HFFc6 (cell line): ENCODE data around the gene C11orf58. TPM values are rescaled to one million over a fixed set of nuclear protein-coding genes. Genes with fewer than 3 reads are reported as not detected.

Experiments used
- DNase-seq: peaks from one replicate; pipeline ENCODE4 v3.0.0-alpha.2; 2018
- H3K27ac Mint-ChIP-seq: 2 replicates; pipeline ENCODE4 v1.8.0; 2020; ENCODE audit warnings: mild to moderate bottlenecking, mixed read lengths
- H3K27me3 Mint-ChIP-seq: 2 replicates; pipeline ENCODE4 v1.8.0; 2021; ENCODE audit warnings: mild to moderate bottlenecking, moderate library complexity, mixed read lengths; ENCODE audit not compliant: insufficient read depth
- H3K36me3 Mint-ChIP-seq: 2 replicates; pipeline ENCODE4 v1.8.0; 2021; ENCODE audit warnings: low read depth, mixed read lengths
- H3K4me1 Mint-ChIP-seq: 2 replicates; pipeline ENCODE4 v1.8.0; 2020; ENCODE audit warnings: low read depth, mixed read lengths
- H3K4me3 Mint-ChIP-seq: 2 replicates; pipeline ENCODE4 v1.8.0; 2020; ENCODE audit warnings: mild to moderate bottlenecking, moderate library complexity, mixed read lengths
- H3K9me3 Mint-ChIP-seq: 2 replicates; pipeline ENCODE4 v1.8.0; 2020; ENCODE audit warnings: mild to moderate bottlenecking, mixed read lengths
- CTCF ChIP-seq: fragments of 200-600 bp; sonication (generic); IDR thresholded peaks from 2 replicates; pipeline ENCODE4 v1.5.0; 2021; ENCODE audit warnings: antibody characterized with exemption, mild to moderate bottlenecking
- total RNA-seq, 6 experiments: library from RNA; stranded (reverse); fragmentation: NEBNext Ultra II Directional; extraction: Animal tissue kit (Norgen Biotek cat#: 25700); gene quantifications; 2 replicates in 1 of 6; 3 replicates in 5 of 6; pipeline ENCODE4 v1.2.3, GENCODE V29; 2021

C11orf58 gene
- total RNA-seq, 6 experiments from 2014 or later, result 107 to 166 (median 144) TPM

- H3K4me1 Mint-ChIP-seq, result no peaks in the 10 kb centered on the region
- no peaks in the 10 kb centered on the region for H3K9me3 Mint-ChIP-seq
- H3K27me3 Mint-ChIP-seq, result peaks cover 54% of the 10 kb centered on the region
- H3K36me3 Mint-ChIP-seq, result no peaks in the 10 kb centered on the region
- DNase-seq, result no peak
- no peak overlapping the region for H3K27ac Mint-ChIP-seq
- H3K4me3 Mint-ChIP-seq, result no peak overlapping the region
- TF ChIP-seq CTCF, result no peak
Measured at GRCh38 chr11:16806791-16807190, 68.3 kb downstream of the C11orf58 start.

GRCh38 chr11:16807306-16807705 lies 68.9 kb downstream of the C11orf58 start:
- no peak for TF ChIP-seq CTCF
- Mint-ChIP-seq H3K4me1 (no peaks in the 10 kb centered on the region), H3K27me3 (peaks cover 58% of the 10 kb centered on the region), H3K36me3 (no peaks in the 10 kb centered on the region), H3K9me3 (no peaks in the 10 kb centered on the region), H3K4me3 (no peak overlapping the region), H3K27ac (no peak overlapping the region)
- DNase-seq, result no peak
